ENCODE measurements around the gene DIPK1B. TPM values are rescaled to one million over a fixed set of nuclear protein-coding genes. Genes with fewer than 3 reads are reported as not detected.

The DIPK1B gene
- total and polyA plus RNA-seq, 12 donors: 15.7 to 37.9 (median 18.3) TPM

DNA sequence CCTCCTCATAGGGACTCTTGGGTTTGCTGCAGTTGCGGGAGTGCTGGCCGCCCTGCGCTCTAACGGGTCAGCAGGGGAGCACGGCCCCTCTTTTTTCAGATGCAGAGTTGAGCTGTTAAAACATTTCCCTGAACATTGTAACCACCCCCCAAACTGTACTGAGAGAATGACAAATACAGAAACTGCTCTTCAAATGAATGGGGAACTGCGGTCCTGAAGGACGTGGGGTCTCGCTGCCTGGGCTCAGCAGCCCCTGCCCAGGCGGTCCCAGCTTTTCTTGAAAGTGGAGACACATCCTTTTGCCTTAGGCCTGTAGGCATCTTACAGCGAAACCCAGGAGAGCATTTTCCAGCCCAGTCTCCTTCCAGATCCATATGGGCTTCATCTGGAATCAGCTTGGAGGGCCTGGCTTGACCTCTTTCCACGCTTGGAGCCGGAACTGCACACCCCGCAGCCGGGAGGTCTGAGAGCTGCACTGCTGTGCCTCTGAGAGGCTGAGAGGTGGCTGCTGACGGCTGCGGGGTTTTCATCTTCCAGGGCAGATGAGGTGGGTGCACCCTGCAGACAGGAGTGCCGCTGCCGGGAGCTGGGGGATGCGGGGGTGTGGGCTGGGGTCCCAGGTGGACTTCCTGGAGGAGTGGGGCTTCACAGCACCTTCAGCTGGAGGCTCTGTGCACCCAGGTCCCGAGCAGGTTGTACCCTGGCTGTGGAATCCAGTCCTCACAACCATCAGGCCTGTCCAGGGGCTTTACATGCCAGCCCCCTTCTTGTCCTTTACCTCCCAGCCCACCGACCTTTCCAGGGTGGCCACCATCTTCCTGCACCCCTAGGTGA, 23.9 kb upstream of the DIPK1B start:
- intact Hi-C loops (cut with DNase I): loop anchor here in 4 of 10 donors (5.0 kb wide), 2 partner anchors 39 to 201 kb away; no protein-coding TSS in a partner anchor
- 59 to 60% methylated on average over 20 to 21 of the region's 21 CpGs for WGBS, 2 donors
- Histone ChIP-seq H3K27ac (peak overlapping the region in 9 of 10 donors; percentile 10 to 96 (median 93)), H3K4me3 (no peak overlapping the region), H3K27me3 (no peaks in the 10 kb centered on the region), H3K4me1 (peaks cover 25 to 96% (median 56%) of the 10 kb centered on the region in 9 donors), H3K9me3 (no peaks in the 10 kb centered on the region), H3K36me3 (peaks cover 0 to 4% (median 0%) of the 10 kb centered on the region in 9 donors)
- TF ChIP-seq, protein P1, sequence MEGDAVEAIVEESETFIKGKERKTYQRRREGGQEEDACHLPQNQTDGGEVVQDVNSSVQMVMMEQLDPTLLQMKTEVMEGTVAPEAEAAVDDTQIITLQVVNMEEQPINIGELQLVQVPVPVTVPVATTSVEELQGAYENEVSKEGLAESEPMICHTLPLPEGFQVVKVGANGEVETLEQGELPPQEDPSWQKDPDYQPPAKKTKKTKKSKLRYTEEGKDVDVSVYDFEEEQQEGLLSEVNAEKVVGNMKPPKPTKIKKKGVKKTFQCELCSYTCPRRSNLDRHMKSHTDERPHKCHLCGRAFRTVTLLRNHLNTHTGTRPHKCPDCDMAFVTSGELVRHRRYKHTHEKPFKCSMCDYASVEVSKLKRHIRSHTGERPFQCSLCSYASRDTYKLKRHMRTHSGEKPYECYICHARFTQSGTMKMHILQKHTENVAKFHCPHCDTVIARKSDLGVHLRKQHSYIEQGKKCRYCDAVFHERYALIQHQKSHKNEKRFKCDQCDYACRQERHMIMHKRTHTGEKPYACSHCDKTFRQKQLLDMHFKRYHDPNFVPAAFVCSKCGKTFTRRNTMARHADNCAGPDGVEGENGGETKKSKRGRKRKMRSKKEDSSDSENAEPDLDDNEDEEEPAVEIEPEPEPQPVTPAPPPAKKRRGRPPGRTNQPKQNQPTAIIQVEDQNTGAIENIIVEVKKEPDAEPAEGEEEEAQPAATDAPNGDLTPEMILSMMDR (IDR thresholded peaks at IDR 0.05): no peak
- ATAC-seq (no peak), DNase-seq (peak in 1 of 2 donors; percentile 18)

DNA sequence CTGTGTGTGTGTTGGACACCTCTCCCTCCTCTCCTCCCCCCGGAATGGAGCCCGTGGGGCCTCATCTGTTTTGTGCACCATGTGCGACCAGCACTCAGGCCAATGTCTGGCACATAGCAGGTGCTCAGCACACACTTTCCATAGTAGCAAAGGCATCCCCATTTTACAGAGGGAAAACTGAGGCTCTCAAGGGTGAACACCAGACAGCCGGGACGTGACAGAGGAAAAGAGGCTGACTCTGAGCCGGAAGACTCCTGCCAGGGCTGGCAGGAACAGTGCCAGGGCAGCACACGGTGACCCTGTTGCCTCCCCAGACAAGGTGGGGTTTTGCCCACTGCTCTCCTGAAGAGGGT, 23.3 kb upstream of the DIPK1B start:
- Histone ChIP-seq H3K4me1 (peaks cover 28 to 96% (median 57%) of the 10 kb centered on the region in 9 donors), H3K27ac (peak overlapping the region in 8 of 10 donors; percentile 76 to 96 (median 93)), H3K36me3 (peaks cover 0 to 4% (median 0%) of the 10 kb centered on the region in 9 donors), H3K9me3 (no peaks in the 10 kb centered on the region), H3K4me3 (no peak overlapping the region), H3K27me3 (no peaks in the 10 kb centered on the region)
- TF ChIP-seq, protein P1 (IDR thresholded peaks at IDR 0.05): no peak
- intact Hi-C loops (cut with DNase I): loop anchor here in 4 of 10 donors (5.0 kb wide), 2 partner anchors 38 to 202 kb away; no protein-coding TSS in a partner anchor
- DNase-seq (no peak), ATAC-seq (no peak)
- 67 to 74% methylated on average over 7 of the region's 7 CpGs for WGBS, 2 donors

DNA sequence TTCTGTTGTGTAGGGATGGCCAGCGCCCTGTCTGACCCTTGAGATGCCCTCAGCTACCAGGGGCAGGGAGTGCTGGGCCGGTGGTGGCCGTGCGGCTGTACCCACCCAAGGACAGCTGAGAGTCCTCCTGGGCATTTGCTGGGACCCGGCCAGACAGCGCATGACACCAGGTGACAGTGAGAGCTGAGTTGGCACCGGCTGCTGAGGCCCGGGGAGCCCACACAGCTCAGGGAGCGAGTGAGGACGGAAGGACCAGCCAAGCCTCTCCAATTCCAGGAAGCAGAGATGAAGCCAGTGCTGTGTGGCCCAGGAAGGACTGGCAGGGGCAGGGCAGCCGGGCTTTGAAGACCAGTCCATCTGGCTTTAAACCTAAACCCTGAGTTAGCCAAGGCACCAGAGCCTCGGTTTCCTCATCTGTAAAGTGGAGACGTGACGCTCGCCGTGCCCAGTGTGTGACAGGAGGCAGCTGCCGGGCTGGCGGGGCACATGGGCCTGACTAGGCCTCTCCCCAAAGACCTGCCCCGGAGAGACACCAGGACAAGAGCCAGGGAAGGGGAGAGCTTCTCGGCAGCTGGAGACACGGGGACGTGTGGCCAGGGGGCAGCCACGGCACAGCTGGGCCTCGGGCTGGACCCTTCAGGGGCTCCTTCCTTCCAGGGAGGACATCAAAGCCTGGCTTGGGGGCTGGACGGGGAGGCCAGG, 22.1 kb upstream of the DIPK1B start:
- no peaks in the 10 kb centered on the region for H3K36me3 ChIP-seq
- DNase-seq (peak; percentile 79 to 82), ATAC-seq (peak; percentile 8 to 66 (median 42))
- peak overlapping the region; percentile 65 to 96 (median 92) for H3K27ac ChIP-seq
- H3K9me3 ChIP-seq: no peaks in the 10 kb centered on the region
- intact Hi-C loops (cut with DNase I): loop anchor here in 4 of 10 donors (5.0 to 10.0 kb wide), 3 partner anchors 45 to 203 kb away; no protein-coding TSS in a partner anchor
- H3K27me3 ChIP-seq: no peaks in the 10 kb centered on the region
- WGBS, 2 donors: 43 to 50% methylated on average over 25 of the region's 25 CpGs
- no peak overlapping the region for H3K4me3 ChIP-seq
- H3K4me1 ChIP-seq: peaks cover 23 to 86% (median 54%) of the 10 kb centered on the region in 9 donors
- TF ChIP-seq, protein P1 (IDR thresholded peaks at IDR 0.05): no peak

DNA sequence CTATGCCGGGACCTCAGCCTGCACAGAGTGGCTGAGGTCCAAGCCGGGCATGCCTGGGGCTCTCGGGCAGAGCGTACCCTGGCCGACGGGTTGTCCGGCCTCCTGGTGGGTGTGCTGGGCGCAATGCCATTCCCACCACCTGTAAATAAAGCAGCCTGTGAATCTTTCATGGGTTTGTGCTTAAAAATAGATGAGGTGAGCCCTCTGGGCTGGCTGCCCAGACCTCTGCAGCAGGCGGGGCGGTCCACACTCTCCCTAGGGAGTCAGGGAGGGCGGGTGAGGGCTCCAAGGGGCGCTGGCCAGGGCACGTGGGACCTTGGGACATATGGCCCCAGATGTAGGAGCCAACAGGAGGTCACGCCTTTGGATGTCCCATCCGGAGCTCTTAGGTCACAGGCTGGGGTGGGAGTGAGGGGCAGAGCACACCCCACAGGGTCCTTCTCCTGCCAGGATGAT, 21.5 kb upstream of the DIPK1B start:
- Histone ChIP-seq H3K27ac (peak overlapping the region; percentile 65 to 96 (median 92)), H3K4me3 (no peak overlapping the region), H3K4me1 (peaks cover 17 to 84% (median 48%) of the 10 kb centered on the region in 9 donors), H3K9me3 (no peaks in the 10 kb centered on the region), H3K27me3 (no peaks in the 10 kb centered on the region), H3K36me3 (no peaks in the 10 kb centered on the region)
- peak in 7 of 8 donors; percentile 22 to 69 (median 60) for ATAC-seq
- TF ChIP-seq, protein P1 (IDR thresholded peaks at IDR 0.05): no peak
- peak; percentile 77 to 79 for DNase-seq
- intact Hi-C loops (cut with DNase I): loop anchor here in 4 of 10 donors (5.0 to 10.0 kb wide), 3 partner anchors 46 to 204 kb away; no protein-coding TSS in a partner anchor
- WGBS, 2 donors: 24 to 32% methylated on average over 15 of the region's 15 CpGs
